HG03280 (cell line): ENCODE measurements around the gene UBL4A.

Experiments used
- ATAC-seq: cut with Tn5 transposase; IDR thresholded peaks from one replicate; pipeline ENCODE4 v1.9.1; 2021; ENCODE audit warnings: mild to moderate bottlenecking, moderate library complexity; ENCODE audit not compliant: unreplicated experiment

UBL4A gene

DNA sequence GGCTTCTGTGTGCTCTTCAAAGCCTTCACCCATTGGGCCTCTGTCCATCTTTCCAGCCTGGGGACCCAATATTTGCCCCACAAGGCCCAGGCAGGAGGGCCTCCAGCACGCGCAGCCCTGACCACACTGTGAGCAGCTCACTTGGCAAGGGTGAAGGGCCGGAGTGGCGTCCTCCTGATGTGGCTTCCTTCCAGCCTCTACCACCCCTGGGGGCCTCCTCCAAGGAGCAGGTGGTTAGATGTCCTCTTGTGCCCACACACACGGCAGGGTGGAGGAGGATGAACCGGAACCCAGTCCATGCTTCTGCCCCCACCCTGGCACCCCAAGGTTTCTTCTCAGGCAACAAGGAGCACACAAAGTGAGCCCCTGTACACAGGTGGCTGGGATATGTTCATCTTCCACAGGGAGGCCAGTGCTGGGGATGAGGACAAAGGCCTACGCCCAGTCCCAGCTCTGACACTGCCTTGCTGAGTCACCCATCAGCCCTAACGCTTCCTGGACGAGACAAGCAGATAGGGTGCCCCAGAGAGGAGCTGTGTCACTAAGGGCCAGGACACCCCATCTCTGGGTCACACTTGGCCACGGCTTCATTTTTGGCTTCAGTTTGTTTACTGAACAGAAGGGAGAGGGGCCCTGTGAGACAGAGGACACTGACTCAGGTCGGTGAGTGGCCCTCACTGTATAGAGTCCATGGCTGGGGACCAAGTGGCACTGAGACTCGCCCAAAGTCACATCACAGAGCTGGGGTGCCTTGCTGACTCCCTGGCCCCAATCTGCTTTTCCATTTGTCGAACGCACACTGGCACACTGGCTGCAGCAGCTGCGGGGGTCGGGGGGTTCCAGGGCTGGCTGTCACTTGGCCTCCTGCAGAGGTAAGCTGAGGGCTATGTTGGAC, 1.9 kb downstream of the UBL4A start:
- no peak for ATAC-seq

DNA sequence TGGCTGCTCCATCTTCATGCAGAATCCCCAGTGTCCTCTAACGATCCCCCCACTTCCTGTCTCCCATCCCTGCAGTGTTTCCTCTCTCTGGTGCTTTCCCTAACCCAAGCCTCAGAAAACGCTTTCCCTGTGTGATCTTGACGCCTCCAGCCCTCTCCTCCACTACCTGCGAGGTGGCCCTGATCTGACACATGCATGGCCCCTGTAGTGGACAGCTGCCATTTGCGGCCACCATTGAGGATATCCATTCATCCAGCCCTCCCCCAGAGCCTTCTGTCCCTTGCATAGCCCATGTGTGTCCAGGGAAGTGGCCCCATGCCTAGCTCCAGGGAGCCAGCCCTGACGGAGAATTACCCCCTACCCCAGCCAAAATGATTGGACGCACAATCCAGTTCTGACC, 3.1 kb downstream of the UBL4A start:
- ATAC-seq: no peak

DNA sequence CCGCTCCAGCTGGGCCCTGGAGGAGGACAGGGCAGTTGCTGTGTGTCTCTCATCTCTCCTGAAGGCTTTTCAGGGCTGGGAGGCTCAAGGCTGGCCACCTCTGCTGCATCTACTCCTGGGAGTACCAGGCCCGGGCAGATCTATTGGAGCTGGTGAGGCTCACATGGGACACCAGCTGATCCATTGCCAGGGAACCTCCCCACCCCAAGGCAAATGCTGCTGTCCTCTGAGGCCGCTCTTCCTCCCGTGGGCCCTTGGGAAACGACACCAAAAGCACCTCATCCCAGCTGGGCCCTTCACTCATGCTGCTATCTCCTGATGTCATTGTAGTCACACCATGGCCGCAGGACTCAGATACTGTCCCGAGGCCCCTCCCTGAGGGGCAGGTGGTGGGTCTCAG, 3.6 kb downstream of the UBL4A start:
- no peak for ATAC-seq

- ATAC-seq: no peak
These were observed 4.4 kb downstream of the UBL4A start for GRCh38 chrX:154481911-154482601.

DNA sequence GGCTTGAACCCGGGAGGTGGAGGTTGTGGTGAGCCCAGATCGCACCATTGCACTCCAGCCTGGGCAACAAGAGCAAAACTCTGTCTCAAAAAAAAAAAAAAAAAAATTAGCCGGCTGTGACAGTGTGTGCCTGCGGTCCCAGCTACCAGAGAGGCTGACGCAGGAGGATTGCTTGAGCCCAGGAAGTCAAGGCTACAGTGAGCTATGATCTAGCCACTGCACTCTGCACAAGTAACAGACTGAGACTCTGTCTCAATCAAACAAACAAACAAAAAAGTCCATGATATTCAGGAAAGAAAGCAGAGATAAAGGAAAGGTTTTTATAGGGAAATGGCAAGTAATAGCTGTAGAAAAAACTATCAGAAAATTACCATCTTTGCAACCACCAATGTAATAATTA, 5.2 kb downstream of the UBL4A start:
- ATAC-seq: no peak

GRCh38 chrX:154478728-154479622, 7.4 kb downstream of the UBL4A start, which contains the start of gene LAGE3:
LAGE3 (minus strand) TSS chrX:154479281; CDS start chrX:154478915, 366 bp downstream.
- peak; percentile 81 for ATAC-seq

DNA sequence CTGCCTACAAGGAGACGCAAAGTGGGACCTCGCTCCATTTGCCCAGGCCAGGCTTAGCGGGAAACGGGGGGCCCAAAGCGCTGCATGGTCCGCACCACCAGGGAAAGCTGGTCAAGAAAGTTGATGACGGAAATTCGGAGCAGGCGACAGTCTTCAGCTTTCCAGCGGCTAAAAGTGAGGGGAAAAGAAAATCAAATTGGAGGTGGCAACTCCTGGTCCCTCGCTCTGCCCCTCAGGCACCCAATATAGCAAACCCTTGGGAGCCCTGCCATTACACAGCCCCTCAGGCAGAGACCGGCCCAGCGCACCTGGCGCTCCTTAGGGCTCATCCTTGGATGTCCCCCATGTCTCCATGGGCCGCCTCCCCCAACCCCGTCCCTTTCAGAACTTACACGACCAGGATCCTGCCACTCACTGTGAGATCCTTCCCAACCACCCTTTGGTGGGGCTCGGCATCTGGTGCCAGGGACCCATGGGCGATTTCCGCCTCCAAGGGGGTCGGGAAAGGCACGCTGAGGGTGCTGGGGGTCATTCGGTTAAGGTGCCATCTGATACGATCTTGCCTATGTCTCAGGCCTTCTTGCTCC, 8.4 kb downstream of the UBL4A start:
- no peak for ATAC-seq

- no peak for ATAC-seq
These were observed 9.6 kb downstream of the UBL4A start for GRCh38 chrX:154476821-154477220.

- no peak for ATAC-seq
These were observed 12.7 kb downstream of the UBL4A start for GRCh38 chrX:154473683-154474082.

DNA sequence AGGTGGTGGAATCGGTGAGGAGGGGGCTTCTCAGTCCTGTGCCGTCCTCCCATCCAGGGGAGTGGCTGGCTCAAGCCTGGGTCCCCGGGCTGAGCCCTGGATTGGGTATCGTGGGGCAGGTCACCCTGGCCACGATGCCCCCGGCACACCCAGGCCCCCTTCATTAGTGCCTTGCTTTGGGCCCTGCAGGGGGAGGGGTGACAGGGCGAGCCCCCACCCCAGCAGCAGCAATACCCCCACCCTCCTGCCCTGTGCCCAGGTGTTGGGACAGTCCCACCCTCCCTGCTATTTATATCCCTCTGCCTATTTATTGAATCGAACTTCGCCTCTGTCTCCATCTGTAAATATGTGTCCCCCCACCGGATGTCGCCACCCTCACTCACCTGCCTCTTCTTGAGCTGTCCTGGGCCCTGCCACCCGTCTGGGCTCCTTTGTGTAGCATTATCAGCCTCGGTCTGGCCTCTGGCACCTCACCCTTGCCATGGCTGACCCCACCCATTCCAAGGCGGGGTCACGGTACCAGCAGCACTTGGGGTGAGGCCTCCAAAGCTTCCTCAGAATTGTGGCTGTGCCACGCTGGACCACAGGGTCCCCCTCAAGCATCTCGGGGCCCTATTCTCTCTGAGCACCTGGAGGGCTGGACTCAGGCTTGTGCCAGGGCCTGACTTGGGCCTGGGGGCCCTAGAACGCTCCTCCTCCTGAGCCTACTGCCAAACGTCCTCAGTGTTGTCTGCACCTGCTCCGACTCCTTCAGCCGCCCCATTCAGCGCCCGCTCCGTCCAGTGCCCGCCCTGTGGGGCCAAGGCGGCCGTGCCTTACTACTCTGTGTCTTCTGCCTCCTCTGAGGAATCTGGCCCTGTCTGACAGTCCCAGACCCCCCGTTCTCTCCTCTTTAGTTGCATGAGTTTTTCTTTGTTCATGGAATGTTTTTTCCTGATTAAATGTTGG, 13.5 kb downstream of the UBL4A start:
- no peak for ATAC-seq

DNA sequence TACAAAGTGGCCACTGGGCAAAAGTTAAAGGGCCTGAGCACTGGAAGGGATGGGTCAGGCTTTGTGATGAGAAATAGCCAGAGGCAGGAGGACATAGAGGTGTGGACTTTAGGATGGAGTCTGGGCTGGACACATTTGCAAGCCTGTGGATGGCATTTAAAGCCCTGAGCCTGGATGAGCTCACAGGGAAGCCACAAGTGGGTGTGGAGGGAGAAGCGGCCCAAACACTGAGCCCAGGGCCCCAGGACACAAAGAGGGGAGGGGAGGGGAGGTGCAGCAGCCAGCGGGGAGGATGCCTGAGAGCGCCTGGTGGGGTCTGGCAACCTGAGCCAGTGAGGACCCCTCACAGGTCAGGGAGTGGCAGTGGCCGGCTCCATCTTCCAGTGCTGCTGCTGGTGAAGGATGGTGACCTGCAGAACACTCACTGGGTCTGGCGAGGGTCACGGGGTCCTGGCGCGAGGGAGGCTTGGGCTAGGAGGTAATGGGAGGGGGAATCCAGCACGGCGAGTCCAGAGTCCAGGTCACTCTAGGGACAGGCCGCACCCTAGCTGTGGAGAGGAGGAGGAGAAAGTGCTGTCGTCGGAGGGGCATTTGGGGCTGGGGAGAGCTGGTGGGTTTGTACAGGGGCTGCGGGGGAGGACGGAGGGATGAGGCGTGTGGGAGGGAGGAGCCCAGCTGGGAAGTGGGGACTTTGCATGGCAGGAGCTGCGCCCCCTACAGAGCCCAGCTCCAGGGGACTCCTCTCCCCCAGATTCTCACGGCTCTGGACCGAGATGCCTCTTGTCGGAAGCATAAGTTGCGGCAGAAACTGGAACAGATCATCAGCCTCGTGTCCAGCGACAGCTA, 14.4 kb downstream of the UBL4A start:
- no peak for ATAC-seq

DNA sequence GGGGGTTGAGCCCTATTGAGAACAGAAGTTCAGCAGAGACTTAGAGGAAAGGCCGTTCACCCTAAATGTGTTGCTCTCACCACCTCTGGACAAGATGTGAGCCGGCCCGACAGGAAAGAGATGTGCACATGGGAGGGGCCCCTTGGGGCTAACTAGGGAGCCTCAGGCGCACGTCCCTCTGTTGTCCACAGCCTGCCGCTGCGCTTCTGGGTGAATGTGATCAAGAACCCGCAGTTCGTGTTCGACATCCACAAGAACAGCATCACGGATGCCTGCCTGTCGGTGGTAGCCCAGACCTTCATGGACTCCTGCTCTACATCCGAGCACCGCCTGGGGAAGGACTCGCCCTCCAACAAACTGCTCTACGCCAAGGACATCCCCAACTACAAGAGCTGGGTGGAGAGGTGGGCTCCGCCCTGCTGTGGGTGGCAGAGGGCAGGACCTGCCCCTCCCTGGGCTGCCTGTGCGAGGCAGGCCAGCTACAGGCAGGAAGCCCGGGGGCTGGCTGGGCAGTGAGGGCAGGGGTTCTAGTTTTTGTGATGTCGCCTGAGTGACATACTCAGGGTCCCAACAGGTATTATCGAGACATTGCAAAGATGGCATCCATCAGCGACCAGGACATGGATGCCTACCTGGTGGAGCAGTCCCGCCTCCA, 15.4 kb downstream of the UBL4A start:
- no peak for ATAC-seq

DNA sequence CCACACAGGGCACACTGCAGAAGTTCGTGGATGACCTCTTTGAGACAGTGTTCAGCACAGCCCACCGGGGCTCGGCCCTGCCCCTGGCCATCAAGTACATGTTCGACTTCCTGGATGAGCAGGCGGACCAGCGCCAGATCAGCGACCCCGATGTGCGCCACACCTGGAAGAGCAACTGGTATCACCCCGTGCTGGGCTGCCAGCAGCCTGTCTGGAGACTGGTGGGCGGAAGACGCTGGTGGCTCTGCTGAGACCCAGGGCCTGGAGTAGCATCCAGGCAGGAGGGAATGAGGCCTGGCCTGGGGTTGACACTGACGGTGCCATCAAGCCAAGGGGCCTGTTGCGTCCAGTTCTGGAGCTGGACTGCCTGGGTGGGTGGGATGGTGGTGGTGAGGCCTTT, 16.0 kb downstream of the UBL4A start:
- no peak for ATAC-seq

DNA sequence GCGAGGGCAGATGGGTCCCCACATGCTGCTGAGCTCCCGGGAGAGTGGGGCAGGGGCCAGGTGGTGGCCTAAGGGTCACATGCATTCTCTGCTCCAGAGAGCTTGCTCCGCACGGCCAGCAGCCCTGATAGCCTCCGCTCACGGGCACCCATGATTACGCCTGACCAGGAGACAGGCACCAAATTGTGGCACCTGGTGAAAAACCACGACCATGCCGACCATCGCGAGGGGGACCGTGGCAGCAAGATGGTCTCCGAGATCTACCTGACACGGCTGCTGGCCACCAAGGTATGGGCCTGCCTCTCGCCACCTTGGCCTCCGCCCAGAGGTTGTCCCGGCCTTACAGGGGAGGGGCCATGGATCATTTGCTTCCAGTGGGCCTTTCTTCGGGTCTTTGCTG, 16.5 kb downstream of the UBL4A start:
- ATAC-seq: no peak

- ATAC-seq: no peak
These were observed 17.3 kb downstream of the UBL4A start for GRCh38 chrX:154469114-154469513.

GRCh38 chrX:154468217-154468616, 18.2 kb downstream of the UBL4A start:
- no peak for ATAC-seq

GRCh38 chrX:154467556-154467955, 18.9 kb downstream of the UBL4A start:
- no peak for ATAC-seq

GRCh38 chrX:154466907-154467306, 19.5 kb downstream of the UBL4A start:
- no peak for ATAC-seq
